Measurements from ENCODE around the gene RDH11. TPM values are rescaled to one million over a fixed set of nuclear protein-coding genes. Genes with fewer than 3 reads are reported as not detected.

RDH11 gene
- total RNA-seq, 1 experiment from 2014 or later = 45.1 TPM

GRCh38 chr14:67728258-67728657, 32.7 kb upstream of the RDH11 start:
- Histone ChIP-seq H3K27me3 (ENCODE audit: control insufficient read depth, insufficient read depth, low read length) (no peaks in the 10 kb centered on the region; the same call in 1 of the 2 replicates), H3K27ac (ENCODE audit: low read length) (no peak overlapping the region), H3K4me1 (ENCODE audit: control insufficient read depth, insufficient read depth, low read length) (no peaks in the 10 kb centered on the region), H3K36me3 (ENCODE audit: control insufficient read depth, insufficient read depth, low read length) (no peaks in the 10 kb centered on the region), H3K4me3 (ENCODE audit: low read depth in 2 of 2, low read length in 2 of 2) (no peak overlapping the region), H3K9me3 (ENCODE audit: control insufficient read depth, insufficient read depth, low read depth, low read length) (no peaks in the 10 kb centered on the region)
- ChIA-PET POLR2A (no interaction called here), CTCF (no interaction called here)
- TF ChIP-seq TCF7L2 (IDR thresholded peaks at IDR 0.05; ENCODE audit: low read depth, low read length) (no peak), REST (IDR thresholded peaks at IDR 0.05; ENCODE audit: insufficient read depth in 1 of 2, low read depth in 2 of 2, low read length in 1 of 2) (no peak), CTCF (IDR thresholded peaks at IDR 0.05) (no peak), SIN3A (IDR thresholded peaks at IDR 0.05; ENCODE audit: borderline replicate concordance, insufficient read depth, low read depth, low read length) (no peak), POLR2AphosphoS5 (IDR thresholded peaks at IDR 0.05; ENCODE audit: low read depth, low read length) (no peak)
- intact Hi-C loops (cut with micrococcal nuclease; ENCODE audit: unreplicated experiment) (no loop called here), in situ Hi-C loops (cut with HindIII; ENCODE audit: low pct_unique_long_range_greater_than_20kb, low sequenced_read_pairs) (no loop called here)
- no peak for DNase-seq (ENCODE audit: low read depth, low spot score)
- no TSS peak for BruUV-seq (replicated peaks)
- ATAC-seq = no peak

- no peak for ATAC-seq
- ChIA-PET POLR2A (no interaction called here), CTCF (no interaction called here)
- no peak for DNase-seq (ENCODE audit: low read depth, low spot score)
- Histone ChIP-seq H3K27ac (ENCODE audit: low read length) (no peak overlapping the region), H3K36me3 (ENCODE audit: control insufficient read depth, insufficient read depth, low read length) (no peaks in the 10 kb centered on the region), H3K4me1 (ENCODE audit: control insufficient read depth, insufficient read depth, low read length) (no peaks in the 10 kb centered on the region), H3K9me3 (ENCODE audit: control insufficient read depth, insufficient read depth, low read depth, low read length) (no peaks in the 10 kb centered on the region), H3K27me3 (ENCODE audit: control insufficient read depth, insufficient read depth, low read length) (no peaks in the 10 kb centered on the region; the same call in 1 of the 2 replicates), H3K4me3 (ENCODE audit: low read depth in 2 of 2, low read length in 2 of 2) (no peak overlapping the region)
- no TSS peak for BruUV-seq (replicated peaks)
- intact Hi-C loops (cut with micrococcal nuclease; ENCODE audit: unreplicated experiment) (no loop called here), in situ Hi-C loops (cut with HindIII; ENCODE audit: low pct_unique_long_range_greater_than_20kb, low sequenced_read_pairs) (no loop called here)
- no peak for TF ChIP-seq SIN3A (IDR thresholded peaks at IDR 0.05; ENCODE audit: borderline replicate concordance, insufficient read depth, low read depth, low read length)
- no peak for TF ChIP-seq REST (IDR thresholded peaks at IDR 0.05; ENCODE audit: insufficient read depth in 1 of 2, low read depth in 2 of 2, low read length in 1 of 2)
- no peak for TF ChIP-seq TCF7L2 (IDR thresholded peaks at IDR 0.05; ENCODE audit: low read depth, low read length)
- no peak for TF ChIP-seq POLR2AphosphoS5 (IDR thresholded peaks at IDR 0.05; ENCODE audit: low read depth, low read length)
- TF ChIP-seq CTCF (IDR thresholded peaks at IDR 0.05) = no peak
These were observed 31.8 kb upstream of the RDH11 start for GRCh38 chr14:67727361-67727760.
